HG02938 (cell line): ENCODE data around the gene SV2C.

Source experiments
- ATAC-seq: cut with Tn5 transposase; IDR thresholded peaks from one replicate; pipeline ENCODE4 v1.9.1; 2021; ENCODE audit warnings: mild to moderate bottlenecking, moderate library complexity; ENCODE audit not compliant: unreplicated experiment

Gene SV2C

DNA sequence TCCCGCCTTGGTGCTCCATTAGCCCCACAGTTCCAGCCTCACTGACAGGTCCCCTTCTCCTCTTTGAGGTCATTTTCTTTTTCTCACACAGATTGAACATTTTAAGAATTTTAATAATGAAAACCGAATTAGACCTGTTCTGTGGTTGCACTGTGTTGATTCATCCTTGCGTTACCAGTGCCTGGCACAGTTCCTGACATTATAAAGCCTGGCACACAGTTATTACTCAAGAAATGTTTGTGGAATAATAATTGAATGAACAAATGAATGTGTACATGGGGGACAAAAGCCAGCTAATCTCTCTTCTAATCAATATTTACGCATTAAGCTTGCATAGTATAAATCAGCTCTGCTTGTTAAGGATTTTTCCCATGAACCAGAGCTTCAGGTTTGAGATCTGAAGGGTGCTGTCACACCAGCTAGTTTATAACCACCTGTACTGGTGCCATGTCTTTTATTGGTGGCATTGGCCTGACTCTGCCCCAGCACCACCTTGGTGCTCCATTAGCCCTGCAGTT, 80.0 kb downstream of the SV2C start:
- no peak for ATAC-seq

DNA sequence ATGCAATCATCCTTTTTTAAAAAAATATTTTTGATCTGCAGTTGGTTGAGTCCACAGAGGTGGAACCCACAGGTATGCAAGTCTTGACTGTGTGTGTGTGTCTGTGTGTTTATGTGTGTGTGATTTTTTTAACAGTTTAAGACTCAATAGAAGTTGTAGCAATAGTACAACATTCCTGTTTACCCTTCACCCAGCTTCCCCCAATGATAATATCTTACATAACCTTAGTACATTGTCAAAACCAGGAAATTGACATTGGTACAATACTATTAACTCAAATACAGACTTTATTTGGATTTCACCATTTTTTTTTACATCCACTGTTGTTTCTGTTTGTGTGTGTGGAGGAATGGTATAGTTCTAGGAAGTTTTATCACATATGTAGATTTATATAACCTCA, 81.8 kb downstream of the SV2C start:
- no peak for ATAC-seq

DNA sequence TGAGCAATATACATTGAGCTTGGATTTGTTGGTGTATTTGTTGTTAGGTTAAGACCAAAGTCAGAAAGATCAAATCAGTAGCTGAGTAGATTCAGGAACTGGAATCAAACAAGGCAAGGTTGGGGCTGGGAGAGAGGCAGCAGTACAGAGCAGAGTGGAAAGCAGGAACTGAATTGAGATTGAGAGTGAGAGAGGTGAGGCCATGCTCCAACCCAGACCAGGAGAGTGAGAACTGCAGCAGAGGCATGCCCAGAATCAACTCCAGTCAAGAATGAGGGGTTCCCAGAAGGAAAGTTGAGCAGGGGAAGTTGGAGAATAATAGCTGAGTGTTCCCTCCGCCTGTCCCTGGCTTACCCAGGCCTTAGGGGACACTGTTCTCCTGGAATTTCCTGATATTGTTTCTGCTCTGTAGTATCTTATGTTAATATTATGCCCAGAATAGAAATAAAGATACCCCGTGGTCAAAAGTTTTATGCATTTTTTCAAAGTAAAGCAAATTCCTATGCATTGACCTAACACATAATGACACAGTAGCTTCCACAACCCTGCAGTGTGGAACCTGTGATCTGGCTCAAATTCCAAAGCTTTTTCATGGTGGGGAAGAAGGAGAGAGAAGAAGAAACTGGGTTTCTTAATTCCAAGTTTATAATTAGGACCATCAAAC, 82.7 kb downstream of the SV2C start:
- ATAC-seq: no peak

DNA sequence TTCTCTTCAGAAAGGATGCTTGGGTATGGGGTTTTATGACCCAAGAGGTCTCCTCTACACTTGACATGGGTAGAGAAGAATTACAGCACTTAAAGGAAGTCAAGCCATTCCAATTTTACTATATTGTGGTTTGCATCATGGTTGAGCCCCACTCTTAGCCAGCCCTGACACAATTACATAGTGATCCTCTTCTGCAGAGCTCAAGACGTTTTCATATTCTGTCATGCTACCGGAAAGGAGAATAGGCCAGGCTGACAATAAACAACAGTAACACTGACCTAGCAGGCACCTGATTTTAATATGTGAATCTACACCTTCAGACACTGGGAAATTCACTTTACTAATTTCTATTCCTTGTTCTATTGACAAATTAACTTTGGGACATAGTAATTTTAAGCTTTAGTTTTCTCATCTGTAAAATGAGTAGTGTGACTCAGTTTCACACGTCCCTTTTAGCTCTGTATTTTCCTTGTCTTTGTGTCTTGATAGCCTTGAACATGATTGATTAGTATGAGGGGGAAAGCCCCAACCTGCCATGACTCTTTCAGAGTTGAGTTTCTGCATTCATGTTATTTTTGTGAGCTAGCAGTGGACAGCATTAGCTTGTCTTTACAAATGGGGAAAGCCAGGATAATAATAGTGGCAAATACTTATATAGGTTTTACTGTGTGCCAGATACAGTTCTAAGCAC, 83.8 kb downstream of the SV2C start:
- ATAC-seq: no peak

DNA sequence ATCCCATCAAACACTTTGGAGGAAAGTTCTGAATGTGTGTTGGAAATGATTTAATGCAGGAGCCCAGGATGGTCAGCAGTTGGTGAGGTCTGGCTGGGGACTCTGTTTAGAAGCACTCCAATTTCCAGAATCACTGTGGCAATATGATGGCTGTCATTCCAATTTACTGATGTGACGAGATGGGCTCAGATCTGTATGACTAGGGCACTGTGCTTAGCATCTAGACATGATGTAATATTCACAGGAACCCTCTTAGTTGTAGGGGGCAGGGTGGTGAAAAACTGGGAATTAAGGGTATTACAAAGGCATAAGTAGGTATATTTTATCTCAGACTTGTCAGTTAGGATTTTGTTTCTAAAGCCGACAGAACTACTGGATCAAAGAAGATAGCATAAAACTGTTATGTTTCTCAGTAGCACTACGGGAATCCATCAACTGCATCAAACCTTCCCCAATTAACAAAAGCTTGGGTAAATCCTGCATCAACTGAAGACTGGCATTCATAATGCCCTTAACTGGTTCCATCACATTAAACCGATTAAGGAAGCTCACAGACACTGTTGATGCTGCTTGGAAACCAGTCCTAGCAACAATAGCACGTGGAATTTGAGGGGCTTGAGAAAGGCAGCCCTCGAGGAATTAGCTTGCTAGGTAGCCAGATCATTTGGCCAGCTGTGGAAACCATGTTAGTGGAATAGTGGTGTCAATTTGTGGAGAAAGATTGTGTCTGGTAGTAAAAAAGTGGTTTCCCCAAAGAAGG, 86.1 kb downstream of the SV2C start:
- ATAC-seq: no peak

DNA sequence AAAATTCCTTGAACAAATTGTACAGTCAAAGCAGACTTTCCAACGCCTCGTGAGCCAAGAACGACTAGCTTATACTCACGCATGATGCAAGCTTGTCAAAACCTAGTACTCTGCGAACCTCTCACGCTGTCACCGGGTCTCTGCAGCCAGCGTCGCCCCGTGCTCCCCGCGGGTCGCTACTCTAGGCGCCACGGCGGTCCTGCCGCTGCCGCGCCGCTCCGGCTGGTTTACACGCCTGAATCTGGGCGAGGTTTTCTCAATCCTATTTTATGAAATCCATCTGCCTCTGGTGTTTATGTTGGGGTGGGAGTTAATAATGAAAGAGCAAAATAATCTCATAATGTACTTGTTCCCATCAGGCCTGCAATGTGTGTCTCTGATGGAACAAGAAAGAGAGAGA, 90.9 kb downstream of the SV2C start:
- no peak for ATAC-seq

DNA sequence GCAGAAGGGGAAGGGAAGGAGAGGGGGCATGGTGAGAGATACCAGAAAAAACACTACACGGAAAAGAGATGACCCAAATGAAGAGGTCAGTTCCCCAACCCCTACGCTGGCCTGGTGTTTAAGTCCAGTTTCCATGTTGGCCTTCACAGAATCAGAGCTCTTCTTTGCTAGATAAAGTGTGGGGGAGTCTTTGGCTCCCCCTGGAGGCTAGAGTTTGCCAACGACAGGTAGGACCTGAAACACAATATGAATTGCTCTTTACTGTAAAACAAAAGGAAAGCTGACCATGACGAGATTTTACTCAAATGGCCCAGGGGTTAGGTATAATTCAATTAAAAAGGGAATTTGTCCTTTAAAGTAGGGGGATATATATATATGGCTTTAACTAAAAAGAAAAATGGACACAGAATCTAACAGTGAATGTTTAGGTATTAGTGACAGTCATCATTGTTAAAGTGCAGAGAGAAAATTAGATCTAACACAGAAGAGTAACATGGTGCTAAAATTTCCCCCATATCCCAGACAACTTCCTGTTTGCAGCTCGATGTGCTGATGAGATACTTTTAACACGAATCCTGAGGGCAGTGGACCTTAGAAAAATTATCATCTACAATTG, 92.0 kb downstream of the SV2C start:
- ATAC-seq: no peak

DNA sequence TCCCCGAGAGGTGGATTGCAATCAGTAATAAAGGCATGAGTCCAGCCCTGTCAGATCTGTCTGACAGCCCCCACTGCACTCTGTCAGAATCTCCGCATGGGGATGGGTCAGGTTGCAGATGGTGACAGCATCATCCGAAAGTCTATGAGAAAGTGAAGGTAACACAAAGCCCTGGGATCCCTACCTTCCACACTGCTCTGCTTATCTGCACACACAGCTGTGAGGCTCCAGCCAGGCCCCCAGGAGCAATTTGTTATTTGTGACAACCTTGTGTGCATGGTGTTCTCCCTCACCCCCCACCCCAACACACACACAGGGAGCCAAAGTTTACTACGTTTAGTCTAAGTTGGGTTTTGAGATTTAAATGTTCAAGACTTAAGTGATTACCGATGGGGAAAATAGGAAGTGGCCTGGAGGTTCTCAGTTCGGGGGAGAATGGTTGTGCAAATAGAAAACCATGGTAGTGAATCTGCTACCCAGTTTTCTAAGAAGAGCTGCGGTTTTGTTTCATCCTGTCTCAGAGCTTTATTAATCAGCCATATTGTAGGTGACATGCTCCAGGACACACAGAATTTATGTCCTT, 92.7 kb downstream of the SV2C start:
- ATAC-seq: peak; percentile 83

DNA sequence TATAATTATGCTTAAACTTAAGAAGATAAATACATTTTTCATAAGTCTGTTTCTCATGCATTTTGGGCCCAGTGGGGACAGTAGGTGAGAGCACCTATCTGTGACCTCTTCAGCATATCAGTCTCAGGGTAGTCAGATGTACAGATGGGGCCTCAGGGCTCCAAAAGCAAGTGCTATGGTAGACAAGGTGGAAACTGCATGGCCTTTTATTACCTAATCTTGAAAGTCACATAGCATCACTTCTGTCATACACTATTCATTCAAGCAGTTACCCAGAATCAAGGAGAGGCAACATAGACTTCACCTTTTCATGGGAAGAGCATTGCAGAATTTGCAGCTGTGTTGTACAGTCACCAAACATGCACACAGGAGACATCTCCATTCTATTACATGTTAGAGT, 94.8 kb downstream of the SV2C start:
- no peak for ATAC-seq

DNA sequence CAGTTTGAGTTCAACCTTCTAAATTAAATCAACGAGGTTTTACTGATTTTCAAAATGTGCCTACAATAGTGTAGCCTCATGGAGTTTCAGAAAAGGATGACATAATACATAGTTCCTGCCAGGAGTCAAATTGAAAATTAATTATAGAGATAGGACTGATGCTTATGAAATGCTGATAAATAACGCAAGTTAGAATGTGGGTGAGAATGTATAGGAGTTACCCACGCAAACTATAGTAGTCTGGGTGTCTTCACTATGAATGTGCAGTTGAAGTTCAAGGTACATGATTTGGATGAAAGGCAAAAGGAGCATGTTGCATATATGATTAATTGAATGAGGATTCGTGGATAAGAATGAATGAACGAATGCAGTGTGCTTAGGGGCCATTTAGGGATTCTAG, 95.7 kb downstream of the SV2C start:
- ATAC-seq: no peak

DNA sequence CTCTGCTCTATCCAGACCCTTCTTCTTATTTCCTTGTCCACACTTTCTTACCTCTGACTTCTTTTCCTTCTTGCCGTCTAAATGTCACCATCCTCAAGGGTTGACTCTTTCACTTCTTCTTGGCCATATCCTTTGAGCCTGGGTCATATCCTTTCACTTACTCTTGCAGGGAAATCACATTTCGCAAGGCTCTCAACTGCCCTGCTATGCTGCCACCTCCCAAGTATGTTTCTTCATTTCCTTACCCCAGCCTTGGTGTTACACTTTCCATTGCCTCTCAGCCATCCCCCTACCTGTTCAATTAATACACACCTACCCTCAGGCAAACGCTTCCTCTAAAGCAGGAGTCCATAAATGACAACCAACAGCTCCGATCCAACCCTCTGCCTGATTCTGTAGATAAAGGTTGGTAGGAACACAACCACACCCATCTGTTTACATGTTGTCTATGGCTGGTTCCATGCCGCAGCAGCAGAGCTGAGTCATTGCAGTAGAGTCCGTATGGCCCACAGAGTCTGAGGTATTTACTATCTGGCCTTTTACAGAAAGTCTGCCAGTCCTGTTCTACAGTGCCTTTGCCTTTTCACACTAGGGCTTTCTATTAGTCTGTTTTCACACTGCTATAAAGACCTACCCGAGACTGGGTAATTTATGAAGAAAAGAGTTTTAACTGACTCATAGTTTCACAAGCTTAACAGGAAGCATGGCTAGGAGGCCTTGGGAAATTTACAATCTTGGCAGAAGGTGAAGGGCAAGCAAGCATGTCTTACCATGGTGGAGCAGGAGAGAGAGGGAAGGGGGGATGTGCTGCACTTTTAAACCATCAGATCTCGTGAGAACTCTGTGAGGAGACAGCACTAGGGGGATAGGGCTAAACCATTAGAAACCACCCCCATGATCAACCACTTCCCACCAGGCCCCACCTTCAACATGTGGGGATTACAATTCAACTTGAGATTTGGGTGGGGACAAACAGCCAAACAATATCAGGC, 97.9 kb downstream of the SV2C start:
- peak; percentile 69 for ATAC-seq

DNA sequence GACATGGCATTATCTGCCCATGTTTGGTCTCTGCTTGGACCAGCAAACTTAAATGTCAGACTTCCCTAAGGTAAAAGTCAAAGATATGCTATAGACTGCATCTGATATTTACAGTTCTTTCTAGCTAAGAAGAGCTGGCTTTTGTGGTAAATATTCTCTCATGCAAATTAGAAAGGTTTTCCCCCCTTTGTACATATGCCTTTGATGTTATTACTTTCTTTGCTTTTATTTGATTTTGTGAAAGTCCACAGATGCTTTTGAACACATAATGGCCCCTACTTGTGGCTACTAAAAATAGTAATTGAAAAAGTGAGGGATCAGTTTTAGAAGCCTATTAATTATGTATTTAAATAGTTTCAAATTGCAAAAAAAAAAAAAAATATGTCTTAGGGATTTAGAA, 104.2 kb downstream of the SV2C start:
- ATAC-seq: no peak

DNA sequence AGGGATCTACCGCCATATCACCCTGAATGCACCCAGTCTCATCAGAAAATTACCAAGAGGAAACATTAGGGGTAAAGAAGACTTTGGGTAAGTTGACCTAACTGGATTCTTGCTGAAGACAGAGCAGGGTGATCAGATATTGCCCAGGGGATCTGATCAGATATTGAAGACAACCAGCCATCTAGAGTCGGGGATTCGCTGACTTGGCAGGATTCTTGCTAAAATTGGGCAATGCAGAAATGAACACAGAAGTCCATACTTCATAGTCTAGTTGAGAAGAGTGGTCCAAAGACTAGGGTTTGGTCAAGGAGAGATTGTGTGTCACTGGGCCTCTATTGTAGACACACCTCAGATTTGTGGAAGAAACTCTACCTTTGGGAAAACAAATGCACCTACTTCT, 107.2 kb downstream of the SV2C start:
- no peak for ATAC-seq

DNA sequence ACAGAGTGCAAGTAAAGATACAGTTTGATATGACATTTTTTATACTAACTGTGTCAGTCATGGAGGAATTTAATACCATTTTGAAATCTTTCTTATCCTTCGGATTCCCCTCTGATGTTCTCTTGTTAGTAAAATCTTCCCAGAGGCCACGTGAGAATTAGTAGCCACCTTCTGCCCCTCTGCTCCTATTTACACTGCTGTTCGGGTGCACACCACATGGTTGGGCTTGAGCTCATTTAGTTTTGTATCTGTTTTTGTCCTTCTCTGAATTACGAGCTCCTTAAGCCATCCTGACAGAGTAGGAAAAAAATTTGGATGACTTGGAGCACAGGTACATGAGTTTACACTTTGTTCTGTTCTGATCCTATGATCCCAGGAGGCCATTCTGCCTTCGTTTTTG, 109.7 kb downstream of the SV2C start:
- ATAC-seq: no peak

DNA sequence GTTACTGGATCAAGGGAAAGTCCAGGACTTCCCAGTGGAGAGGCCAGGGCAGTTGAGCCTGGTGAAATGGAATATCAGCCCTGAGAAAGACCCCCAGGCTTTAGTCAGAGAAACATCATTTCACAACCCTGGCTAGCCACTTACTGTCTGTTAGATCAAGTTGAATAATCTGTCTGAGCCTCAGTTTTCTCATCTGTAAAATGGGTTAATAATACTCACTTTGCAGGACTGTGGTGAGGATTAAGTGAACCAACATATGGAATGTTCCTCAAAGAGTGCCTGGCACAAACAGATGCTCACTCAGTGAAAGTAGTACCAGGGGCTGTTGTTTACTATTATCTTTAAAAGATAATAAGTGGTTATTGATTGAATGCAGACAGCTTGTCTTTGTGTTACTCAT, 110.5 kb downstream of the SV2C start:
- ATAC-seq: no peak

DNA sequence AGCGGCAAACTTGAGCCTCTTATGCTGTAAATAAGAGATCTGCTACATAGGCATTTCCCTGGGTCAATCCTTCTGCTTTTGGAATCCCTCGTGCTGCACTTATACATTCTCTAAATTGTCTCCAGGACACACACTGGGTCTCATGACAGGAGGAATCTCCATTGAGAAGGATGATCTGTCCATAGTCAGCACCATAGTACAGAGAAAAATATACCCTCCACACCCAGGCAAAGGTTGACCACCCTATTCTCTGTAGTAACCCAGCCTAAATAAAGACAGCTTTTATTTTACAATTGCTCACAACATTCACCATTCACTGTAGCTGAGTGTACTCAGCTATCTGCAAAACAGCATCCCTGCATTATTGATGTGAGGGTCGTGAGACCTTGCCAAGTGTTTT, 111.2 kb downstream of the SV2C start:
- ATAC-seq: no peak

DNA sequence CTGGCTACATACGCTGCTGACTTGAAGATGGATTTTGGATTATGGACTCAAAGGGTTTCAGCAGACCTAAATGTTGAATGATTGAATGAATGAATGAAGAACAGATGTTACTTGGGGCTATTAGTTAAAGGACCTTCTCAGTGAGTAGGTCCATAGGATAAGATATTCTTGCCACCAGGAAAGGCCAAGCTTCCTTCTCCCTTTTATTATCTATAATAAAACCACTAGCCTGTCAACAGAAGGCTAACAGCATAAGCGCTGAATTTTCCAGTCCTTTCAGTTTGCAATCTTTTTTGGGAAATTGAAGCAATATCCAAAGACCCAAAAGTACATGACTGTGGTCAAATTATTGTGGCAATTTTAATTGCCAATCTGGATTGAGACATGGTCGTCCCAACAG, 113.3 kb downstream of the SV2C start:
- no peak for ATAC-seq

DNA sequence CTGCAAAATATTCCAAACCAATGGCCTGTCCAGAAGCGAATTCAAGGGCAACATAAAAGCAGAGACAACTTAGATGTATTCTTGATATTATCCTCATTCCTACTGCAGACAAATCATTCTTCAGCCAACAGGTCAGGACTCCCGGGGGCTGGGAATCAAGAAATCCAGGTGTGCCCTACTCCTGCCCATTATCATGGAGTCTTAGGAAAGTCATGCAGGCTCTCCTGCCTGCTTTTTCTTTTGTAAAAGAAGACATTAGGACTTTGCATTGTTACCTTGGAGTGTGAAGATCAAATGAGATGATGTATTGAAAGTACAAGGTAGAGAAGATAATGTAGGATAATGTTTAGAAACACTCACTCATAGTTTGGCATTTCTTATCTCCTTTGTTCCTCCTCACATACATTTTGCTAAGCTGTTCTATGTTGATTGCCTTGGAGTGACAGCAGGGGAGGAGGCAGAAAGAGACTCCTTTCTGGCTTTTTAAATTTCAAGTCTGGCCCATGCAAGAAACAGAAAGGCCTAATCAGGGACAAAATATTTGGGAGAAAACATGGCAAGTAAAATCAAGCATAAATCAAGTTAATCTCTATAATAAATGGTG, 113.8 kb downstream of the SV2C start:
- ATAC-seq: no peak

DNA sequence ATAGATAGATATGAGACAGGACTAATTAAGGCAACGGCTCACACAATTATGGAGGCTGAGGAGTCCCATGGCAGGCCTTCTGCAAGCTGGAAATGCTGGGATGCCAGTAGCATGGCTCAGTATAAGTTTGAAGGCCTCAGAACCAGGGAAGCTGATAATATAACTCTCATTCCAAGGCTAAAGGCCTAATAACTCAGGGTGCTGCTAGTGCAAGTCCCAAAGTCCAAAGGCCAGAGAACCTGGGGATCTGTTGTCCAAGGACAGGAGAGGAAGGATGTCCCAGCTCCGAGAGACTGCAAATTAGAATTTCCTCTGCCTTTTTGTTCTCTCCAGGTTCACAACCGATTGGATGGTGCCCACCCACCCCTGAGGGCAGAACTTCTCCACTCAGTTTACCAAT, 114.5 kb downstream of the SV2C start:
- no peak for ATAC-seq
